Retinal pigment epithelial cell (primary cell): ENCODE measurements around the gene ZNF507.
A peak's percentile ranks its signal among the peaks of the same experiment; 100 is the strongest.

ENCODE experiments used
- DNase-seq: peaks from one replicate; pipeline ENCODE4 v3.0.0-alpha.2; 2010; ENCODE audit warnings: low read depth
- H3K4me3 ChIP-seq: 2 replicates; pipeline ENCODE4 v1.5.1; 2011; ENCODE audit warnings: mild to moderate bottlenecking, low read length, control low read depth, moderate library complexity
- TF ChIP-seq, protein P1 (sequence below): conservative IDR thresholded peaks from 2 replicates; pipeline ENCODE4 v1.5.1; 2011; ENCODE audit warnings: low read depth, low read length, control low read depth, inconsistent platforms

ZNF507 gene

DNA sequence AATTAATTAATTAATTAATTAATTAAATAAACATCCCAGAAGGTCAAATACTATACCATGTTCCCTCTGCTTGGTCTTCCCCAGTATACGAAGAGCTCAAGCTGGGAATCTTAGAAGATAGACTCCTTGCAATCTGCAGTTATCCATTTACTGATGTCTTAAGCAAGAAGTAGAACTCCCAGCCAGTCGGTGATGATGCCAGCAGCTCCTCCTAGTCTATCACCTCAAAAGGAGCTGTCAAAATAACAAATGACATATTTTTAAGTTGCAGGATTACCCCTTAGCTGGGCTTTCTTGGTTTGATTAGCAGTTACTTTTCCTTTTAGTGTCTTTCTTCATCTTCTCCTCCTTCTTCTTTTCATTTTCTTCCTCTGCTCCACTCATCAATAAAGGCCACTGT lies 6.0 kb upstream of the ZNF507 start:
- TF ChIP-seq, protein P1, sequence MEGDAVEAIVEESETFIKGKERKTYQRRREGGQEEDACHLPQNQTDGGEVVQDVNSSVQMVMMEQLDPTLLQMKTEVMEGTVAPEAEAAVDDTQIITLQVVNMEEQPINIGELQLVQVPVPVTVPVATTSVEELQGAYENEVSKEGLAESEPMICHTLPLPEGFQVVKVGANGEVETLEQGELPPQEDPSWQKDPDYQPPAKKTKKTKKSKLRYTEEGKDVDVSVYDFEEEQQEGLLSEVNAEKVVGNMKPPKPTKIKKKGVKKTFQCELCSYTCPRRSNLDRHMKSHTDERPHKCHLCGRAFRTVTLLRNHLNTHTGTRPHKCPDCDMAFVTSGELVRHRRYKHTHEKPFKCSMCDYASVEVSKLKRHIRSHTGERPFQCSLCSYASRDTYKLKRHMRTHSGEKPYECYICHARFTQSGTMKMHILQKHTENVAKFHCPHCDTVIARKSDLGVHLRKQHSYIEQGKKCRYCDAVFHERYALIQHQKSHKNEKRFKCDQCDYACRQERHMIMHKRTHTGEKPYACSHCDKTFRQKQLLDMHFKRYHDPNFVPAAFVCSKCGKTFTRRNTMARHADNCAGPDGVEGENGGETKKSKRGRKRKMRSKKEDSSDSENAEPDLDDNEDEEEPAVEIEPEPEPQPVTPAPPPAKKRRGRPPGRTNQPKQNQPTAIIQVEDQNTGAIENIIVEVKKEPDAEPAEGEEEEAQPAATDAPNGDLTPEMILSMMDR, result no peak
- H3K4me3 ChIP-seq, result no peak overlapping the region
- no peak for DNase-seq

DNA sequence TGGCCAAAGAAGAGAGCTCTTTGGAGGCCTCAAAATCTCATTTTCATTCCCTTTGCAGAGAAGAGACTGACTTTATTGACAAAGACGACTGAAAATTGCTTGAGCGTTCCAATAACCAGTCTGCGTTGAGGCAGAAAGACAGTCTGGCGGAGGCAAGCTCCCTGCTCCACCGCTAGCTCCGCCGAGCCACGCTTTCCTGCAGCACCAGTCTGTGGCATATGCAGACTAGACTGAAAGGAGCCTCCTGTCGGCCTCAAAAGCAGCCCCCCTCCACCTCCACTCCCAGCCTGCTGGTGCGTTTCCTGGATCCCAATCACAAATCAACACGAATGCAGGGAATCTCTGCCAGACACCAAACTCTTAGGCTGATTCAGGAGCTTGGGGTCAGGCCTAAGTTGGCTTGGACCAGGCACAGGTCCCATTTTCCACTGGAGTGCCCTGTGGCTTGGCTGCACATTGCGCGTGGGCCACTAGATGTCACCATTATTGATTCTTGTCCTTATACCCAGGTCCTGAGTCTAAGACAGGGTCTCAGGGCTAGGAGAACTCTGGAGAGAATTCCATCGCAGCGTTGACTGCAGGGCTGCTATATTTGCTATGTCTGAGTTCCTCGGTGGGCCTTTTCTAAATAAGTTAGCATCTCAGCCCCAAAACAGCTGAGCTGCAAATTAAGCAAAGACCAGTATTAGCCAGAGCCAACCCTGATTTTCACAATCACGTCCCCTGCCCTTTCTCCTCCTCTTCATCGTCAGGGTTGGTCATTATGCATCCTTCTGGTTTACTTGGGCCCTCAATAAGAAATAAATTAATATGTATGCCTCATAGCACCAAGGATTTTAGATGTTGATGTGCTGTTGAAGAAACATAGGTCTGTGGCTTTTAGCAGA lies 5.2 kb upstream of the ZNF507 start:
- TF ChIP-seq, protein P1, result peak; percentile 76
- no peak for DNase-seq
- no peak overlapping the region for H3K4me3 ChIP-seq

DNA sequence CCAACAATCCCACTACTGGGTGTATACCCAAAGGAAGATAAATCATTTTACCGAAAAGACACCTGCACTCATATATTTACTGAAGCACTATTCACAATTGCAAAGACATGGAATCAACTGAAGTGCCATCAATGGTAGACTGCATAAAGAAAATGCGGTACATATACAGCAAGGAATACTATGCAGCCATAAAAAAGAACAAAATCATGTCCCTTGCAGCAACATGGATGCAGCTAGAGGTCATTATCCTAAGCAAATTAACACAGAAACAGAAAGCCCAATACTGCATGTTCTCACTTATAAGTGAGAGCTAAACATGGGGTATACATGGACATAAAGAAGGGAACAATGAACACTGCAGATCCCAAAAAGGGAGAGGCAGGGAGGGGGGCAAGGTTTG lies 2.7 kb upstream of the ZNF507 start:
- TF ChIP-seq, protein P1, result no peak
- DNase-seq, result no peak

DNA sequence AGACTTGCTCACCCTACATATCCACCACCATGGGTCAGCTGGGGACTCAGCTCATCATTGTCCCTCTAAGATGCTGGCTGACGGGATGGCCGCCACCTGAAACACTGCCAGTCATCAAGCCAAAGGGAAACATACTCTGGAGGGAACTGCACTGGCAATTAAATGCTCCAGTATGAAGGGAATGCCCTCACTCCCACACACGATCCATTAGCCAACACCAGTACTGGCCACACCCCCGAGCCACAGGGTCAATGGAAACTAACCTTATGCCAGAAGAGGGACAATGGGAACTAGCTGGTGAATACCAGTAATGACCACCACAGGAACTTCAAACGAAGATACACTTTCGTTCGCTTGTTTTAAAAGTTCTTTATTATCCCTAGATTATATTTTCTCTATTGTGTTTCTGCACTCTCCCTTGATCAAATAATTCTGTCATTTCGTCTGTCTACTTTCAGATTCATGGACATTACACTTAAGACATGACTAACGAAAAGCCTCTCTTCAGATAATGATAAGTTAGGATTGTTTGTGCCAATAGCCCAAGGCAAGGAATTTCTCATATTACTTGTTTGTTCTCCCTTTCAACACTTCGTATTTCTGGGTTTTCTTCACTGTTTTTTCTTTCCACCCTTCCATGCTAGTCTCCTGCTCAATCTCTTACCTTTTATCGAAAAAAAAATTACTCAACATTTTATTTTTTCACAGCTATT lies 1.7 kb upstream of the ZNF507 start:
- no peak overlapping the region for H3K4me3 ChIP-seq
- no peak for DNase-seq
- TF ChIP-seq, protein P1, result no peak

More for the DNA sequence above, 2.7 kb upstream of the ZNF507 start:
- H3K4me3 ChIP-seq, result no peak overlapping the region

DNA sequence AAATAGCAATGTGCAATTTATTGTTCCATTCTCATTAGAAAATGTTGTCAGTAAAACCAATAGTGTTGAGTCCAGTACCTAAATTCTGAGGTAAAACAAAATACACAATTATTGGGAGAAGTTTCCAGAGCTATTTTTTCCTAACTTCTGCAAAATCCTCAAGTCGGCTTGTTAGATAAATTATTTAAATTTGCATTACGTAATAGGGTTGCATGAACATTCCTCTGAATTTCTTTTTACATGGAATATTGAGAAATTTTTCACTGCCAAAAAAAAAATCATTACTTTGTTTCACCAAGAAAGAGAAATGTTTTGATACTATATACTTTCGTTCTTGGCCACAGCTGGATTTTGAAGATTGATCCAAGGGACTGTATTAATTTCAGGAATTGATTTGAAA lies 1.5 kb downstream of the ZNF507 start:
- H3K4me3 ChIP-seq, result peak overlapping the region; percentile 93
- no peak for DNase-seq
- TF ChIP-seq, protein P1, result no peak

DNA sequence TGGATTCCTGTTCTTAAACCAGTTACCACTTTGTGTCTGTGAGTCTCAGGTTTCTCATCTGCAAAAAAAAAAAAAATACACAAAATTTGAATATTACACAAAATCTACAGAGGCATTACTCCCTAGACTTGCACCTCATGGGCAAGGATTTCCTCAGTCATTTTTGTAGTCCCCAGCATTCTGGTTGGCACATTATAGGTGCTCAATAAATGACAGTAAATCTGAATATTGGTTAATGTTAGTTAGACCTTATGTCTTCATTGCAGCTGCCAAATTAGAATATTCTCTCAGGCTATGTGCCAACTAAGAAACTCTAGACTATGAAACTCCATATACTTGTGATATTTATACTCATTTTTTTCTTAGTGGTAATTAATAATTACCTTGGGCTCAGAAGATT lies 2.2 kb downstream of the ZNF507 start:
- H3K4me3 ChIP-seq, result no peak overlapping the region
- TF ChIP-seq, protein P1, result no peak
- DNase-seq, result no peak
